ENCODE measurements around the gene LAMB3.

Gene LAMB3

GRCh38 chr1:209616366-209617046, 35.7 kb downstream of the LAMB3 start:
- DNase-seq = no peak

- DNase-seq = no peak
These were observed 37.3 kb downstream of the LAMB3 start for GRCh38 chr1:209614906-209615305.

- no peak for DNase-seq
These were observed 38.1 kb downstream of the LAMB3 start for GRCh38 chr1:209614151-209614420.

GRCh38 chr1:209613400-209614150, 38.6 kb downstream of the LAMB3 start:
- no peak for DNase-seq

- no peak for DNase-seq
These were observed 39.4 kb downstream of the LAMB3 start for GRCh38 chr1:209612646-209613399.

- no peak for DNase-seq
These were observed 40.3 kb downstream of the LAMB3 start for GRCh38 chr1:209611771-209612570.

- DNase-seq = no peak
These were observed 41.7 kb downstream of the LAMB3 start for GRCh38 chr1:209610631-209610905.

DNA sequence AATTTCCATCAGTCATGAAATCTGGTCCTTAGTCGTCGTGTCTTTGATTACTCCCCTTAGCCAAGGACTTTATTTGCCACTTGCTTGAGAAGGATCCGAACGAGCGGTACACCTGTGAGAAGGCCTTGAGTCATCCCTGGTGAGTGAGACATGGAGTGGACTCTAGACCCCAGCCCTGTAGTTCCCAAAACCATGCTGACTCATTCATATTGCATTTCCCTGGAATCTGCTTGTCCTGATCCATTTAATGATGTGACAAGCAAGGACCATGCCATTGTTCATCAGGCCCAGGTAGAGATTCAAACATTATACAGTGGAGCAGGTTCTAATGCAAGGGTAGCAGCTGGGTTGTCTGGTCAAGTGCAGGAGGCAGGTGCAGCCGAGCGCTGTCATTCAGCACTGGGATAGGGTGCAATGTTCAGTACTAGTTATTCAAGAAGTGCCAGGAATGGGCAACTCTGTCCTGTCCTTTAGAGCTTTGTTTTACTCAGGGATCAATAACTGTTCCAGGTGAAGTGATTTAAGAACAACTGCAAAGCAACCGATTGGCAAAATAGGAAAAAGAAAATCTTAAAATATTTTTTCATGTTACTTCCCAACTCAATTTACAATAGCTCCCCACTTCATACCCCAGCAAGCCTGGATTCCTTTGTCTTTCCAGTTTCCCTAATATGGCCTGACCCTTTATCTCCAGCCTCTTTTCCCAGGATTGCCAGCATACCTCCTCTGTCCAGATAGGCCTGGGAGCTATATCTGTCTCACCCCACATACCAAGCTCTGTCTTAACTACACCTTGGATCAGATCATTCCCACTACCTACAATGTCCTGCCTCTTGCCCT, 42.2 kb downstream of the LAMB3 start:
- no peak for DNase-seq

DNA sequence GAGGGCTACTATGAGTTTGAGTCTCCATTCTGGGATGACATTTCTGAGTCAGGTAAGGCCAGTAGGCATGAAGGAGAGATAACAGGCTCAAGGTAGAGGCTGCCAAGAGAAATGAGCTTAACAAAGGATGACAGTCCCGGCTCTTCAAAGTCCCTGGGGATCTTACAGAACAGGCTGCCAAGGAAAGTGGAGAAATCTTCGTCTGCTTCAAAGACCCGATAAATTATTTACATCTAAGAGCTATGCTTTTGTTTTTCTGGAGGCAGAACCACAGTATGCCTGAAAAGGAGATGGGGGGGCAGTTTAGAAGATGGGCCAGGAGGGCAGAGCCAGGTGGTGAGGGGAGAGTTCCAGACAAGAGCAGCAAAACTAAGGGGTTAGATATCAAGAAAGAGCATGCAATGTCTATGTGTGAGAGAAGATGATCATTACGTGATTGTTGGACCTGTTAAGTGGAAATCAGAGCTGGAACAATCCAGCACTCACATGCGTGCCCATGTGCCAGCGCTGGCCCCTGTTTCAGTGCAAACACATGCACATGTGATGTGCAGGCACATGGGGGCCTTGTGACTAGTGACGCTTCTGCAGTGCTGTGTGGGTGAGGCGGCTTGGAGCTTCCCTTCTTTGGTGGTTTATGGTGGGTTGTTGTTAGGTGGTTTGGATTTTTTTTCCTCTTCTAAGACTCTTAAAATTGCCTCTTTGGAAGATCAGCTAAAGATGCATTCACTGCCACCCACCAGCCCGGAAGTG, 43.0 kb downstream of the LAMB3 start:
- DNase-seq = no peak

GRCh38 chr1:209607795-209608178, 44.4 kb downstream of the LAMB3 start:
- no peak for DNase-seq

DNA sequence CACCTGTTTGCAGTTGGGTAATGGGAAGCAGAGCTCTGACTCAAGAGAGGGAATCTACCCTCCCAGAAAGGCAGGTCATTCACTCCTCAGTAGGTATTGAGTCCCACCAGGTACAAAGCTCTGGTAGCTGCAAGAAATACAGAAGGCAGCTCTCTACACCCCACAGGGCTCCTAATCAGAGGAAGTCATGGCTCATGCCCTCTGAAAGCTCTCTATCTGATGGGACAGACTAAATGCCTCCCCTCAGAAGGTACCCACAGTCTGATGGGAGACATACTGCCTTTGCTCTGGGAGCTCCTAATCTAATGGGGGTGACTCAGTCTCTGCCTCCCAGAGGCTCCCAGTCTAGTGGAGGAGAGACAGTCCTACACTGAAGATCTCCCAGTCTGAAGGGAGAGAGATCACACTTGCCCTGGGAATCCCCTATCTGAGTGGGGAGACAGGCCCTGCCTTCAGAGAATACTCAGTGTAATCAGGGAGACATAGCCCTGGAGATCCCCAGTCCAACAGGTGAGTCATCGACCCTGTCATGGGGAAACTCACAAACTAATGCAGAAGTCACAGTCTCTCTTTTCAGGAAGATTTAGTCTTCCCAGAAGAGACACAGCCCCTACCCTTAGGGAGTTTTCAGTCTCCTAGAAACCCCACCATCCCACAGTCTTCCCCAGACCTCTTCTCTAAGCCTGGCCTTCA, 45.0 kb downstream of the LAMB3 start:
- no peak for DNase-seq

GRCh38 chr1:209603877-209604276, 48.3 kb downstream of the LAMB3 start:
- no peak for DNase-seq

GRCh38 chr1:209601809-209602657, 50.2 kb downstream of the LAMB3 start:
- no peak for DNase-seq

GRCh38 chr1:209600541-209600940, 51.7 kb downstream of the LAMB3 start:
- DNase-seq = no peak

DNA sequence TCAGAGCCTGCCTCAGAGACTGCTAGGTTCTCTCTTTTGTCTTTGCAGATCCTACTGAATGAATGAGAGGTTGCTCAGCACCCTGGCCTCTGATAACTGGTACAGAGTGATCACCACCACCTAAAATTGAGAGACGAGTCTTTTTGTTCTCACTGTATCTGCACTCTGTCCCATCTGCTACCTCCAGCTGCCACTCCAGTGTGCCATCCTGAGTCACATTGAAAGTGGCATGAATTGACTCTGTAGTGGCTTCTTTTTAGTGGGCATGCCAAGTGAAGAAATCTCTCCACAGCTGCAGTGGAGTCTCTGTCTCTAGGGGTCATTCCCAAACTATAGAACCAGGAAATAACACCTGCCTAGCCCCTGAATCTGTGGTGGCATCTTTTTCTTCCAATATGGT, 54.0 kb downstream of the LAMB3 start:
- DNase-seq = no peak

- no peak for DNase-seq
These were observed 54.7 kb downstream of the LAMB3 start for GRCh38 chr1:209597499-209597898.

GRCh38 chr1:209595599-209596285, 56.5 kb downstream of the LAMB3 start:
- no peak for DNase-seq

DNA sequence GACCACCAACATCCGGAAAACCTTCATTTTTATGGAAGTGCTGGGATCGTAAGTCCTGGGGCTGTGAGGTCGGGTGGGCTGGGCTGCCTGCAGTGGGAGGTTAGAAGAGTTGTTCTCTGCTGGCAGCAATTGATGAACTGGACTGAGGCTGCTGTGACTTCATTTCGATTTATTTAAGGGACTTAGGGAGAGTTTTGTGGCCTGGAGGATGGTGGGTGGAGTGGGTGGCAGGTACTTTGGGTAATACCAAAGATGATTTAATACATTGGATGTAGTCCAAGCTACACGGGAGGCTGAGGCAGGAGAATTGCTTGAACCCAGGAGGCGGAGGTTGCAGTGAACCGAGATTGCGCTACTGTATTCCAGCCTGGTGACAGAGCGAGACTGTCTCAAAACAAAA, 57.2 kb downstream of the LAMB3 start:
- DNase-seq = no peak

GRCh38 chr1:209594440-209594839, 57.8 kb downstream of the LAMB3 start:
- no peak for DNase-seq

GRCh38 chr1:209593747-209594146, 58.5 kb downstream of the LAMB3 start:
- DNase-seq = no peak
